ENCODE measurements around the gene TMEM59.
"Not testable (repeated sequence)": the region's sequence is repeated elsewhere in the genome, so short reads cannot be mapped to it uniquely, and the experiment has no call there.

TMEM59 gene

DNA sequence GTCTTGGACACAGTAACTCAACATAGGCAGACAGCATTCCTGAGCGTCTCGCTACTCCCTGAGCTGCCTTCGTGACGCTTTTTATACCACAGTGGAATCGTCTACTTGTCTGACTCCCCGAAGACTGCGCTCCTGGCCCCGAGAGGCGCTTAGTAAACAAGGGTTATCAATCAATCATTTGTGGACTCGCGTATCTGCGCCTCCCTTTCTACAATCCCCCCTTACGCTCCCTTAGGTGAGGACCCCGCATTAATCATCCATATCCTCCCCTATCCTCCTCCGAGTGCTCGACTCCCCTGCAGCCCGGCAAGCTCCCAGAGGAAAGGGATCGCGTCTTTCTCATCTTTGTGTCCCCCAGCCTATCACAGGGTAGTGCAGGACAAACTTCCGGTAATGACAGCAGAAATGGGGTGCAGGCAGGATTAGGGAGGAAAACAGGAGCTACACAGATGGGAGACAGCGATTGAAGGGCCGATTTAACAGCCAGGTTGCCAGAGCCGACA is 522 bp downstream of the TMEM59 start:
- DNase-seq (ENCODE audit: low read depth): no peak

DNA sequence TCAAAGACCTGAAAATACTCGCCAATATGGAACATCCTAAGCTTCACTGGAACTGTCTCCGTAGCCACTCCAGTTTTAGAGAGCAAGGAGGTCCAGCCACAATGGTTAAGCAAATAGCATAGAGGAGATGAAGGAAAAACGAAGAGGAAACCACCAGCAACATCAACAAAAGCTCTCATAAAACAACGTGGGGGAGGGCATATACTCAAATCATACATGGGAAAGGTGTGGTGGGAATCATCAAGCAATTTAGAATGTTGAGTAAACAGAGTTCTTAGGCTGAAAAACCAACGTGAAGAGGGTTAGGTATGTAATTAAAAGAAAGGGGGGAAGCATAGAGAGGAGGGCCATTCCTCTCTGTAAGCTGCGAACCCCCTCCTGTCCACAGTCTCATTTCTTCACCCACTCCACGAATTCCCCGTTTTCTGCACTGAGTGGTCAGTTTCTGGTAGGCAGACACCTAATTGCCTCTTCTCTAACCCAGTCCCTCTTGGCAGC is 1.0 kb downstream of the TMEM59 start:
- DNase-seq (ENCODE audit: low read depth): no peak

DNA sequence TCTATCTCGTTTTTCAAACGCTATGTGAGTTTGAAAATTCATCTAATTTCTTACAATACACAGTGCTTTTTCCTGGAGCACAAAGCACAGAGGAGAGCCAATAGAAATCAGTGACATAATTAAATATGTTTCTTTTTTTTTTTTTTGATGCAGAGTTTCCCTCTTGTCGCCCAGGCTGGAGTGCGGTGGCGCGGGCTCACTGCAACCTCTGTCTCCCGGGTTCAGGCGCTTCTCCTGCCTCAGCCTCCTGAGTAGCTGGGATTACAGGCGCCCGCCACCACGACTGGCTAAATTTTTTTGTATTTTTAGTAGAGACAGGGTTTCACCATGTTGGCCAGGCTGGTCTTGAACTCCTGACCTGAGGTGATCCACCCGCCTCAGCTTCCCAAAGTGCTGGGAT is 2.6 kb downstream of the TMEM59 start:
- not testable (repeated sequence) for DNase-seq (ENCODE audit: low read depth)

DNA sequence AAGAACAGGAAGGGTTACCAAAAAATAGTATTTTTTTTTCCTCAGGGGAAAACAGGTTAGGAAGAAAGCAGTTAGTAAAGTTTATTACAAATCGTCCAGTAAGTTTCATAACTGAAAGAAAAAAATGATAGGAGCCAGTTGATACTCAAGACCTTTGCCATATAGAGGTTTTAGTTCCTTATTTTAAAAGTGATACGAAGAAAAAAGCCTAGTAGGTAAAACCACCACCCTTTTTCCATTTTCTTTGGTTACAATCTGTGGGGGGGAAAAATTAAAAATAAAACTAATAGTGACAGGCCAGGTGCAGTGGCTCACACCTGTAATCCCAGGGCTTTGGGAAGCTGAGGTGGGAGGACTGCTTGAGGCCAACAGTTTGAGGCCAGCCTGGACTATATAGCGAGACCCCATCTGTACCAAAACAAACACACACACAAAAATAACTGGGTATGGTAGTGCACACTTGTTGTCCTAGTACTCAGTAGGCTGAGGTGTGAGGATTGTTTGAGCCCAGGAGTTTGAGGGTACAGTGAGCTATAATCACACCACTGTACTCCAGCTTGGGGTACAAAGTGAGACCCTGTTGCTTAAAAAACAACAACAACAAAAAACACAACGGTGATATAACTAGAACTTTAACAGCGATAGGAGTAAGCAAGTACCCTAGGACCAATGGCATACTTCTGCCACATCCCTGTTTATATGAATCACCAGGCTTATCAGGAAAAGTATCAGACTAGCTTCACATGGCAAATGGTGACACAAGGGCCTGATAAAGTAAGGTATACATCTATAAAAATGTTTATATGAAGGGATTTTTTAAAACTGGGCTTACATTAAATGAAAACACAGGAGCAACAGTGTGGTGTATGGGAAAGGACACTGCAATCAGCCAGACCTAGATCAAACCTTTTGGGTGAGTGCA is 5.4 kb downstream of the TMEM59 start:
- DNase-seq (ENCODE audit: low read depth): no peak

DNA sequence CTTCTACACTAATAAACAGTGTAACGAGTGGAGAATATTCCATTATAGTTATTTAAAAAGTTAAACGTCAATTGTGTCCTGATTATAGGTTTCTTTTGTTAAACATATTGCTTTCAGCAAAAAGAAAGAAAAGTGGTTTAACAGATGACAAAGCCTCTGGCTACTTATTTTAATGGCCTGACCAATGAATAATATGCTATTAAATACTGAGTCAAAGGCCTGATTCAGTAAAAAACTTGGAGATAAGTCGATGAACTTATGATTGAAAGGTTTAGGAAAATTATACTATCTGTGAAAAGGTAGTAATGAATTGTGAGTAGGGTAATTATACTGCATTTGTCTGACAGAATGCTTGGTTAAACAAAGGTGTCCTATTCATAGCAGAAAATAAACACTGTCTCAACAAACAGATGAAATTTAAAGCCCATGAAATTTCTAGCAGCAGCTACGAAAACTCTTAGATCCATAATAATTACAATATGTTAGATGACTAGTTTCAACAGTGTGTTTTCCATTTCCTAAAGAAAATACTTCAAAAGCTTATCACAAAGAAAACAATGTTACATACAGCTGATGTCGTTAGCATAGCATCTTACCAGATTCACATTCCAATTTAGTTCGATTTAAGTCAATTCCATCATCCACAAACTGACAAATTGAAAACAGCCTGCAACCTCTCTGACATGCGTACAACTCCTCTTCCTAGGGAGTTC is 6.2 kb downstream of the TMEM59 start:
- no peak for DNase-seq (ENCODE audit: low read depth)

DNA sequence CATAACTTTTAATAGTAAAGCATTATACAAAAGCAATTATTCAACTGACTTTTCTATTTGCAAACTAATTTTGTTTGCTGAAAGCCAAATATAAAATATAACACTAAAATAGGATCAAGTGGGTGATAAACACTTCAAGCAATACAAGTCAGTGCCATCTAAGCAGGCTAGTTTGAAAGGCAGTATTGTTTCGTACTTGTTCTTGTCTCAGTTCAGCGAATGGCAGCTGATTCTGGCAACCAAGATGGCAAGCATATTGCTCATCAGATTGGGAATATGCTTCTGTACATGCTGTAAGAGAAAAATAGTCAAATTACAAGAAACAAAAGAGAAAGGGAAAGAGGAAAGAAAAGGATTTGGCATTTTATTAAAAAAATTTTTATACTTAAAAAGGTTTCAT is 7.5 kb downstream of the TMEM59 start:
- no peak for DNase-seq (ENCODE audit: low read depth)

DNA sequence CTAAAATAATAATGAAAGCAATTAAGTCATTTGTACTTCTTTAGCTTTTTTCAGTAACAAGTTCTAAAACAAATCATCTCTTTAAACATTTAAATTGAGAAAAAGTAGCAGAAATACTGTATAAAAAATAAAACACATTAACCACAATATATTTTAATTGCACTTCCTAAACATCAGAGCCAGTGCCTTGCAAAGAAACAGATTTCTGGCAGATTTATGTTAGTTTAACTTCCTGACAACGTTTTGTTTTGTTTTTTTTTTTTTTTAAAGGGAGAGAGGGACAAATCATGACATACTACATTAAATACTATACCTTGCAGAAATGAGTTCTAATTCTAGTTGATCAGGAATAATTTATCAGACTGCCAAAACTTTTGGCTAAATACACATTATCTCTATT is 11.2 kb downstream of the TMEM59 start:
- no peak for DNase-seq (ENCODE audit: low read depth)

DNA sequence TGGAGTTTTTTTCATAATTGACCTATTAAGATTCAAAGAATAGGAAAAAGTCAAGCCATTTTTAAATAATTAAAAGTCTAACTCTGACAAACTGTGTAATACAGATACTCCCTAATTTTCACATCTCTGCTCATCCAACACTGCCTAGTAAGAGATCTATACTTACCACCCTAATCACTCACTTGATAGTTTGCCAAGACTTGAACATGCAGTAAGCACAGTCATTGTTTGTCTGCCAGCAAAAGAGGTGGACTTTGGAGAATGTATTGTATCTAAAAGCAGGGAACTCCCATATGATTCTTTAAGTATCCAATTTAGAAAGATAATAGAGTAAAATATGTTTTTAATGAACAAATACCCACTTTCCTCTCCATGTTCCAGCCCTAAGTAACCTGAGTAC is 15.5 kb downstream of the TMEM59 start:
- no peak for DNase-seq (ENCODE audit: low read depth)

DNA sequence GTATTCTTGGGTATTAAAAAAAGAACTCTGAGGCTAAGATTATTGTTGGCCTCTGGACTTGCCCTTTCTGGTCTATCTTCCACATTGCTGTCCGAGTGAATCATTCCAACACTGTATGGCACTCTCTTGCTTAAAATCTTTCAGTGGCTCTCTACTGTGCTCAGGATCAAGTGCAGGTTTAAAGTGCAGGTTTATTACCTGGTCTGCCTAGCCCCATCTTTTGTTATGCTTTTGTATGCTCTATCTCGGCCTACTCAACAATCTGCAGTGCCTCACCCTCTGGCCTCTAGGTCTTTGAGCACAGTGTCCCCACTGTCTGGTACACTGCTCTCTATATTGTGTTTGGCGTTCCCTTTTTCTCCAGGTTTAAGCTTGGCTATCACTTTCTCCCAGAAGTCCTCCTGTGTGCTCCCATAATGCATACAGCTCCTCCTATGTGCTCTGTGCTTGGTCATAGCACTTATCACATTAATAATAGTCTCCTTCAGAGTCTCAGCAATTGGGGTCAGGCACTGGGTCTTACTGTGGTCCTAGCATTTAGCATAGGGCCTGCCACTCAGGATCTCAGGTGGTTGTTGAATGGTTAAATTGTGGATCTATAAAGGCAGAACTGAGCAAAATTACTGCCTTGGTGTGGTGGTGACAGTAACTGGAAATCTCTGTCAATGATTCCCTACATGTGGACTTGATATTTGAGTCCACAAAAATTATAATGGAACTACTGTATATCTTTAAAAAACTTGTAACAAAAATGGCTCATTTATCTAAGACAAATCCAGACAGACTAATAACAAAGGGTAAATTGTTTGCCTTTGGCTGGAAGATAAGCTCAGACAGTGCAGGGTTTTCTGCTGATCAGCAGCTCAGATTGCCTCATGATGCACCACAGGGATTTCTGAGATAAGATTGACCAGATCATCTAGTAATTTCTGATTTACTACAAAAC is 24.4 kb downstream of the TMEM59 start:
- DNase-seq (ENCODE audit: low read depth): no peak

DNA sequence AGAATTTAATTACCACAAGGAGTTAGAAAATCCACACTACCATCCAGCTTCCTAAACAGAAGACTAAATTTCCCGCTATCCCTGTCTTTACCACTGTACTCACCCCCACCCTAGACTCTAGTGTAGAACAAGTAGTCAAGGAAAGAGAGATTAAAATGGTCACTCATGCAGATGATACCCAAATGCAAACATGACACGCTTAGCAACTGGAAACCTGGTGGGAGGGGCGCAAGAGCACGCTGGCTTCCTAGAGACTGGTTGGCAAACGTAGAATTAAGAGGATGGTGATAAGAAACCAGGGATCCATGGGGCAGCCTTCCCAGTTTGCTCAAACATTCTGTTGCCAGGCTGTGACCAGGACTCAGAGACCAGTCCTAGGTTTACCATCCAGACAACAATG is 25.2 kb downstream of the TMEM59 start:
- no peak for DNase-seq (ENCODE audit: low read depth)

DNA sequence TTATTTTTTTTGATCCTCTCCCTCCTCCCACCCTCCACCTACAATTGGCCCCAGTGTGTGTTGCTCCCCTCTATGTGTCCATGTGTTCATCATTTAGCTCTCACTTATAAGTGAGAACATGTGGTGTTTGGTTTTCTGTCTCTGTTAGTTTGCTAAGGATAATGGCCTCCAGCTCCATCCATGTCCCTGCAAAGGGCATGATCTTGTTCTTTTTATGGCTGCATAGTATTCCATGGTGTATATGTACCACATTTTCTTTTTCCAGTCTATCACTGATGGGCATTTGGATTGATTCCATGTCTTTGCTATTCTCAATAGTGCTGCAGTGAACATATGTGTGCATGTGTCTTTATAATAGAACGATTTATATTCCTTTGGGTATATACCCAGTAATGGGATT is 28.2 kb downstream of the TMEM59 start:
- DNase-seq (ENCODE audit: low read depth): not testable (repeated sequence)

DNA sequence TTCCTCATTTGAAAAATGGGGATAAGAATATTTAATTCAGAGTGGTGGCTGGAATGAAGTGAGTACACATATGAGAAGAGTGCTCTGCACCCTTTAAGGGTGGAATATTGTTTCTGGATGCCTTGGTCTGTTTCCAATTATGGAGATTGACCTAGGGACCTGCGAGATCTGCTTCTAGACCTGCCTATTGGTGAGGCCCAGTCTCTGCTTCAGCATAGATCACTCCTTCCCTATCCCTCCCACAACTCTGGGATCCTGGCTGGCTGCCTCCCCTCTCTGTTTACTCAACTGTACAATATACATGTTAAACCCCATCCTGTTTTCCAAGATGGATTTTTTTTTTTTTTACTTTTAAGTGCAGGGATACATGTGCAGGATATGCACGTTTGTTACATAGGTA is 28.6 kb downstream of the TMEM59 start:
- no peak for DNase-seq (ENCODE audit: low read depth)

DNA sequence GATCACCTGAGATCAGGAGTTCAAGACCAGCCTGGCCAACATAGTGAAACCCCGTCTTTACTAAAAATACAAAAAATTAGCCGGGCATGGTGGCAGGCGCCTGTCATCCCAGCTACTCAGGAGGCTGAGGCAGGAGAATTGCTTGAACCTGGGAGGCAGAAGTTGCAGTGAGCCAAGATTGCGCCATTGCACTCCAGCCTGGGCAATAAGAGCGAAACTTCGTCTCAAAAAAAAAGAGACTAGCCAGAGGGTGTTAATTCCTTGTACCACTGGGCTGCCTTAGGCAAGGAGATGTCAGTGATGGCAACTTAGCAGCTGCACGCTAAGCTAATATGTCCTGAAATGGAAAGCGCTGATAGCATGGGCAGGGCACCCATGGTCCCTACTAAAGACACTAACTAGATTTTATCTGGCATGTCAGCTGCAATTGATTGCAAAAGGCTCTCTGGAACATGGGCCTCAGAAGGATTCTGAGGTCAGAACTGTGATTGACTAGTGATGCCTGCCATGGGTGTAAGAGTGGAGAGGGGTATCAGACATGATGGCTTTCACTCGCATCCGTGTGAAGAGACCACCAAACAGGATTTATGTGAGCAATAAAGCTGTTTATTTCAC is 33.3 kb downstream of the TMEM59 start:
- not testable (repeated sequence) for DNase-seq (ENCODE audit: low read depth)

DNA sequence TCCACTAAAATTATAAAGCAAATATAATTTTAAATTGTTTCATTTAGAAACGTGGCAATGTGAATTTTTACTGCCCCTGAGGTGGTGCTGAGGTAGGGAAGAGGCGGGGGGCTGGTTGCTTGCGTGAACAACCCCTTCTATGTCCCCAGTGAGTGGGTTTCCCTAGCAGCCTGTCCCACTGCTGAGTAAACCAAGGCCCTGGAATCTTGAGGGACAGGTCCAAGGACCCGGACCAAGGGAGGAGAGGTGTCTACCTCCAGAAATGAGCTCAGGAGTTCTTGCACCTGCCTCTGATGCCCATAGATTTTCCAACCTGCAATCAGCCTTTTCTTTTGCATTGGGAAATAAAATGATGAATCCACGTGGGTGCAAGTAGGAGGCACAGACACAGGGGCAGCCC is 34.4 kb downstream of the TMEM59 start:
- DNase-seq (ENCODE audit: low read depth): no peak

DNA sequence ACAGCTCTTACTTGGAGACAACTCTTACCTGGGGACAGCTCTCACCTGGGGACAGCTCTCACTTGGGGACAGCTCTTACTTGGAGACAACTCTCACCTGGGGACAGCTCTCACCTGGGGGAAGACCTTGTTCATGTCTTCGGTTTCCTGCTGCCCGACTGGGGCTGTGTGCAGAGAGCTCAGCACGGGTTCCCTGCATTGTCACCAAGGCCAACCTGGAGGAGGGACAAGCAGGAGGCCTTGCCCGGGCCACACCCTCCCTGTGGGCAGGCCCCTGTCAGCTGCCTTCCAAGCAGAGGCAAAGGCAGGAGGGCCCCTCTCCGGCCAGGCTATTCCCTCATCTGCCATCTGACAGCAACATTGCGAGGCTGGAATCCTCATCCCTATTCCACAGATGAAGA is 35.0 kb downstream of the TMEM59 start, which contains the start of gene LDLRAD1:
TSS of gene LDLRAD1 (minus strand) at position 208 of the 400 bp plus-strand sequence. CDS start at position 134, 74 bp downstream.
- no peak for DNase-seq (ENCODE audit: low read depth)

DNA sequence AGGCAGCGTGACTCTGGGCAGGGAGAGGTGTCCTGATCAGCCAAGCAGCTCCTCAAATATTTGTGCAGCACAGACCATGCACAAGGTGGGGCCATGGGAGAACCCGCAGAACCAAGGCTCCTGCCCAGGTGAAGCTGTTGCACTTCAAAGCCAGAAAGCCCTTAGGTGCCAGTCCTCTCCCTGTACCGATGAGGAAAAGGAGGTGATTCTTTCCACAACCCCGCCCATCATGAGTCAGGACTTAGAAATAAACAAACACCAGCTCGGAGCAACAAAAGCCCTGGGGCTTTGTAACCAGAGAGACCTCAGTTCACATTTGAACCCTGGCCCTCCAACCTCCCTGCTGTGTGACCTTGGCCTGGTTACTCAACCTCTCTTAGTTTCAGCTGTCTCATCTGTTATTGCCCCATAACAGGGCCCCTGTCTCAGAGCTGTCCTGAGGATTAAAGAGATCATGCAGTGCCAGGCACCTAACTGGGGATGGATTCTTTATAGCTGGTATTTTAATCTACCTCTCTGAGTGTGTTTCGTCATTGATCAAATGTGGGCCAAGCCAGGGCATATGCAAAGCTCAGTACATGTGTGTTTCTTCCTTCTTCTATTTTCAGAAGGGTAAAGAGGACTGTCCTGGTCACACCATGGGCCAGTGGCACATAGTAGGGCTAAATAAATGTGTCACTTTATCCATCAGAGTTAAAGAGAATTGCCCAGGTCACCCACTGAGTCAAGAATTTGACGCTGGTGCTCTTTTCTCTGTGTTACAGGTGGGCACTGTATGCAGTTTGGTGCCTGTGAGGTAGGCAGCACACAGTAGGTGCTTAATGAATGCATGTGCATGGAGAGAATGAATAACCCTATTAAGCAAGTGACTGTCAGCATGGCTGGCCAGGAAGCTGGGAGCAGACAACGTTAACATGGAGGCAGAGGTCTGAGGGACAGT is 36.4 kb downstream of the TMEM59 start:
- DNase-seq (ENCODE audit: low read depth): no peak

DNA sequence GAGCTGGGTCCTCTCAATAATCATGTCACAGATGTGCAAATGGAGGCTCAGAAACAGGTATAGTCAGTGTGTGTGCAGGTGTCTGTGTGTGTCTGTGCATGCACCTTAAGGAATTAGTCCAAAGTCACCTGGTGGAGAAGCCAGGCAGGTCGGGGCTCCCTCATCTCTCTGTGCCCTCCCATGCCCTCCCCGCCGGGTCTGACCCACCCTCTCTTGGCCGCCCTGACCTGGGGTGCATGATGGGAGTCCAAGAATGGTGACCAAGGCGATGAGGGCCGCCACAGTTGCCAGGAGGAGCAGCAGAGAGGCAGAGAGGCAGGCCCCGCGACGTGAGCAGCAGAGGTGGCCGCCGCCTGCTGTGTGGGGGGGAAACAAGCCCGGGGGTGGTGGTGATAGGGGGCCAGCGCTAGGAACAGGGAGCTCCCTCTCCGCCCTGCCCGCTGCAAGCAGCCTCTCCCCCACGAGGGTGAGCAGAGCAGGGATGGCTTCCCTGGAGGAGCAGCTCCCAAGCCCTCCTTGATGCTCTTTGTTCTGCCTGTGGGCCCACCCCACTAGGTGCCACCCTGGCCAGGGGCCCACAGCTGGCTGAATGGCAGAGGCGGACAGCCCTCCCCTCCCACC is 38.9 kb downstream of the TMEM59 start:
- no peak for DNase-seq (ENCODE audit: low read depth)

DNA sequence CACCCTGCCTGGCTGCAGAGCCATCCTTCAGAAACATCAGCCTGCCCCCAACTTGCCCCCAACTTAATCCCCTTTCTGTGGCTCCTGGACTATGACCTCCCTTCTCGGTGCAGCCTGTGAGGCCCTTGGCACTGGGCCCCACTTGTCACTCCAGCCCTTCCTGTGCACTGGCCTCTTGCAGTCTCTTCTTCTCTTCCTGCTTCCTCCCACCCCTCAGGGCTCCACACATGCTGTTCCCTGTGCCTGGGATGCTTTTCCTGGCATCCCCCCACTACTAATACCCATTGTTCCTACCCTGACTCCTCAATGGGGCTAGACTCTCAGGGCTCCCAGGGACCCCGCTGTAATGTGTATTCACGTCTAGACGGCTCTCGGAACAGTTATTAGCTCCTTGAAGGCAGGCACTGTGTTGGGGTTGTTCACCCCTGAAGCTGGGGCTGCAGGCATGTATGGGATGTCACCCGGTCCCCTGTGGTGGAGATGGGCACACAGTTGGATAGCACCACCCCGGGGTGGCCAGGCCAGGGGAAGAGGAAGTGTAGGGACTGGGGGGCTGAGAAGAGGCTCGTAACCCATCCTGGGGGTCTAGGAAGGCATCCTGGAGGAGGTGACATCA is 39.5 kb downstream of the TMEM59 start:
- no peak for DNase-seq (ENCODE audit: low read depth)

DNA sequence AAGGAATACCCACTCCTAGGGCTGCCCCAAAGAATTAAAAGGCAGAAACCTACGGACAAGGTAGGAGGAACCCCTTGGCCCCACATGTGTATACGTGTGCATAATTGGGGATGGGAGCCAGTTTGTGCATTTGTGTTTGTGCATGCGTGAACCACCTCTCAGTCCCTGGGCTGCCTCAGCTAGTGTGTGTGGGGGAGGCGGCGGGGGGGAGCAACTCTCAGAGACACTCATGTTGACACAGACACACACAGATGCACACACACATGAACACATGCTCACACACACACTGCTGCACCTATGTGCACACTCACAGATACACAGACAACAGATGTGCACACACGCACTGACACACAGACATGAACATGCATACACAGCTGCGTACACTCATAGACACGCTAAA is 40.1 kb downstream of the TMEM59 start:
- DNase-seq (ENCODE audit: low read depth): no peak

Data from stimulated activated CD8-positive, alpha-beta memory T cell treated with anti-CD3 and anti-CD28 coated beads, Interleukin-15, amount 100 ng/mL, for 1 hour (primary cell).